KMS-11 (cell line): ENCODE data around the gene PFN1.

Experiments
- H2AFZ ChIP-seq: fragments of 200-600 bp; sonication (generic); 2 replicates; pipeline ENCODE4 v1.6.1; 2016; ENCODE audit warnings: antibody characterized with exemption, mixed run types, low read depth
- H3K27ac ChIP-seq: fragments of 200-600 bp; sonication (generic); 2 replicates; pipeline ENCODE4 v1.6.1; 2016; ENCODE audit warnings: mild to moderate bottlenecking, mixed run types
- H3K27me3 ChIP-seq: fragments of 200-600 bp; sonication (generic); 2 replicates; pipeline ENCODE4 v1.6.1; 2017; ENCODE audit warnings: mild to moderate bottlenecking, low read depth, mixed run types, moderate library complexity; ENCODE audit not compliant: insufficient read depth
- H3K36me3 ChIP-seq: fragments of 200-600 bp; sonication (generic); 2 replicates; pipeline ENCODE4 v1.6.1; 2017; ENCODE audit warnings: mild to moderate bottlenecking, mixed run types; ENCODE audit not compliant: insufficient read depth
- H3K4me1 ChIP-seq: fragments of 200-600 bp; sonication (generic); 2 replicates; pipeline ENCODE4 v1.6.1; 2016; ENCODE audit warnings: mild to moderate bottlenecking, low read depth, mixed run types; ENCODE audit not compliant: poor library complexity, severe bottlenecking
- H3K4me2 ChIP-seq: fragments of 200-600 bp; sonication (generic); 2 replicates; pipeline ENCODE4 v1.7.0; 2016; ENCODE audit warnings: mild to moderate bottlenecking, mixed run types
- H3K4me3 ChIP-seq: fragments of 200-600 bp; sonication (generic); IDR thresholded peaks from 2 replicates; pipeline ENCODE4 v1.6.1; 2017; ENCODE audit warnings: low read depth, low read length, mixed read lengths; ENCODE audit not compliant: insufficient read depth
- H3K79me2 ChIP-seq: fragments of 200-600 bp; sonication (generic); 2 replicates; pipeline ENCODE4 v1.6.1; 2016; ENCODE audit warnings: low read depth, mixed run types; ENCODE audit not compliant: insufficient read depth
- H3K9ac ChIP-seq: fragments of 200-600 bp; sonication (generic); 2 replicates; pipeline ENCODE4 v1.6.1; 2016; ENCODE audit warnings: mild to moderate bottlenecking, mixed run types
- H4K20me1 ChIP-seq: fragments of 200-600 bp; sonication (generic); 2 replicates; pipeline ENCODE4 v1.6.1; 2016; ENCODE audit warnings: mild to moderate bottlenecking, mixed run types; ENCODE audit not compliant: insufficient read depth
- TF ChIP-seq, protein P1 (sequence below): fragments of 200-600 bp; sonication (generic); conservative IDR thresholded peaks from 2 replicates; pipeline ENCODE4 v1.6.1; 2017; ENCODE audit warnings: low read depth, mild to moderate bottlenecking, antibody characterized with exemption, low read length, moderate library complexity, mixed read lengths

Gene PFN1

DNA sequence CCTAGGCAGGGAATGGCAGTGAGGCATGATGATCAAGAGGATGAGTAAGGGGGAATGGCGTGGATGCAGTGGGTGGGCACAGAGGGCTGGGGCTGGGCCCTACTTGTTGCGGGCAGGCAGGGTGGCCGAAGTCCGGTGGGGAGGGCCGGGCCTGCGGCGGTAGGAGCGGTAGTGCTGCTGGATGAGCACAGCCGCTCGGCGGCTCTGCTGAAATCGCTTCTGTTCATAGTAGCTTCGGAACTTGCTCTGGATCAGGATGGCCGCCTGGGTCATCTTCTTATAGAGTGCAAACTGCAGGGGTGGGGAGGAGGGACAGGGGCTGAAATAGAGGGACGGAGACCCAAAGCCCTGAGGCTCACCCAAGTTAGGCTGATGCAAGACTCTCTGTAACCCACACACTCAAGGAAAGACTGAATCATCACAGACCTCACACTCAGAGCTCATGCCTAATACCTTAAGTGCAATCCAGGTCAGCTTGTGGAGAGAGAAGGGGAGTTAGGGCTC lies 20.8 kb upstream of the PFN1 start:
- Histone ChIP-seq H3K27ac (no peak overlapping the region), H3K79me2 (no peaks in the 10 kb centered on the region), H4K20me1 (no peaks in the 10 kb centered on the region), H3K4me2 (no peak overlapping the region), H3K27me3 (no peaks in the 10 kb centered on the region), H3K4me1 (no peaks in the 10 kb centered on the region), H3K4me3 (no peak overlapping the region), H3K36me3 (no peaks in the 10 kb centered on the region), H3K9ac (no peak overlapping the region), H2AFZ (no peak overlapping the region)
- TF ChIP-seq, protein P1, sequence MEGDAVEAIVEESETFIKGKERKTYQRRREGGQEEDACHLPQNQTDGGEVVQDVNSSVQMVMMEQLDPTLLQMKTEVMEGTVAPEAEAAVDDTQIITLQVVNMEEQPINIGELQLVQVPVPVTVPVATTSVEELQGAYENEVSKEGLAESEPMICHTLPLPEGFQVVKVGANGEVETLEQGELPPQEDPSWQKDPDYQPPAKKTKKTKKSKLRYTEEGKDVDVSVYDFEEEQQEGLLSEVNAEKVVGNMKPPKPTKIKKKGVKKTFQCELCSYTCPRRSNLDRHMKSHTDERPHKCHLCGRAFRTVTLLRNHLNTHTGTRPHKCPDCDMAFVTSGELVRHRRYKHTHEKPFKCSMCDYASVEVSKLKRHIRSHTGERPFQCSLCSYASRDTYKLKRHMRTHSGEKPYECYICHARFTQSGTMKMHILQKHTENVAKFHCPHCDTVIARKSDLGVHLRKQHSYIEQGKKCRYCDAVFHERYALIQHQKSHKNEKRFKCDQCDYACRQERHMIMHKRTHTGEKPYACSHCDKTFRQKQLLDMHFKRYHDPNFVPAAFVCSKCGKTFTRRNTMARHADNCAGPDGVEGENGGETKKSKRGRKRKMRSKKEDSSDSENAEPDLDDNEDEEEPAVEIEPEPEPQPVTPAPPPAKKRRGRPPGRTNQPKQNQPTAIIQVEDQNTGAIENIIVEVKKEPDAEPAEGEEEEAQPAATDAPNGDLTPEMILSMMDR: no peak

GRCh38 chr17:4968486-4969046 lies 20.2 kb upstream of the PFN1 start:
- Histone ChIP-seq H3K4me2 (no peak overlapping the region), H3K4me3 (no peak overlapping the region), H4K20me1 (no peaks in the 10 kb centered on the region), H3K27me3 (no peaks in the 10 kb centered on the region), H3K79me2 (no peaks in the 10 kb centered on the region), H3K4me1 (no peaks in the 10 kb centered on the region), H3K27ac (no peak overlapping the region), H3K9ac (no peak overlapping the region), H3K36me3 (no peaks in the 10 kb centered on the region), H2AFZ (no peak overlapping the region)
- TF ChIP-seq, protein P1: no peak

- Histone ChIP-seq H3K36me3 (no peaks in the 10 kb centered on the region), H3K4me2 (peak within 1 kb of the TSS; percentile 42; the same call in 1 of the 2 replicates), H3K4me1 (no peaks in the 10 kb centered on the region), H3K79me2 (no peaks in the 10 kb centered on the region), H3K9ac (peak within 1 kb of the TSS; percentile 42; the same call in 1 of the 2 replicates), H3K27ac (0 out of 2 replicates have a peak within 1 kb of the TSS, but pooled peaks have one; percentile 38), H3K27me3 (no peaks in the 10 kb centered on the region), H2AFZ (peak within 1 kb of the TSS; percentile 26; the same call in 1 of the 2 replicates), H4K20me1 (no peaks in the 10 kb centered on the region), H3K4me3 (no peak within 1 kb of the TSS)
- TF ChIP-seq, protein P1: no peak
Observed at GRCh38 chr17:4967539-4968485, 19.5 kb upstream of the PFN1 start, which contains the start of gene SPAG7. SPAG7 (minus strand) TSS chr17:4967817; CDS start chr17:4967804, 13 bp downstream.

- Histone ChIP-seq H3K4me3 (no peak overlapping the region), H3K4me2 (peak overlapping the region; percentile 42; the same call in 1 of the 2 replicates), H3K36me3 (no peaks in the 10 kb centered on the region), H4K20me1 (no peaks in the 10 kb centered on the region), H3K79me2 (no peaks in the 10 kb centered on the region), H3K27me3 (no peaks in the 10 kb centered on the region), H3K27ac (0 out of 2 replicates have a peak overlapping the region, but pooled peaks have one; percentile 38), H3K4me1 (no peaks in the 10 kb centered on the region), H2AFZ (peak overlapping the region; percentile 26; the same call in 1 of the 2 replicates), H3K9ac (peak overlapping the region; percentile 42; the same call in 1 of the 2 replicates)
- TF ChIP-seq, protein P1: no peak
Observed at GRCh38 chr17:4966844-4967538, 18.7 kb upstream of the PFN1 start.
